Measurements from ENCODE around the gene MFSD12. TPM values are rescaled to one million over a fixed set of nuclear protein-coding genes. Genes with fewer than 3 reads are reported as not detected.

MFSD12 gene
- total and polyA plus RNA-seq, 2 donors (not counting 3 experiments of a cell fraction or from before 2014, with no cell fraction given), result 51.7 to 78.9 TPM

- intact Hi-C loops (cut with micrococcal nuclease) (no loop called here), dilution Hi-C loops (cut with MboI; ENCODE audit: extremely low pct_ligation_motif_present, low sequenced_read_pairs) (no loop called here)
- H3K27ac ChIP-seq (ENCODE audit: insufficient read depth, low read depth, low read length), result no peak overlapping the region
- ChIA-PET CTCF (interaction anchor here (1.2 kb wide), 1 partner anchor 13 kb away, joined by 4 read pairs; no protein-coding TSS in a partner anchor), POLR2A (no interaction called here)
- TF ChIP-seq CTCF (IDR thresholded peaks at IDR 0.05; ENCODE audit: extremely low read depth in 1 of 2, insufficient read depth in 1 of 2, low read depth in 1 of 2, low read length in 2 of 2) (no peak), MYC (IDR thresholded peaks at IDR 0.05; ENCODE audit: low read depth, low read length) (no peak), GATA2 (IDR thresholded peaks at IDR 0.05; ENCODE audit: insufficient read depth, insufficient read length, low read depth, low read length) (no peak), MAX (IDR thresholded peaks at IDR 0.05; ENCODE audit: insufficient read depth, insufficient read length) (no peak)
- no peaks in the 10 kb centered on the region for H3K79me2 ChIP-seq (ENCODE audit: control insufficient read depth, insufficient read depth, low read length)
- no peak for DNase-seq (ENCODE audit: low read depth, low spot score)
- H3K36me3 ChIP-seq (ENCODE audit: control insufficient read depth in 2 of 2, extremely low read depth in 1 of 2, insufficient read depth in 2 of 2, low read length in 2 of 2), result peaks cover 9 to 50% of the 10 kb centered on the region in 2 experiments
- no peaks in the 10 kb centered on the region for H3K27me3 ChIP-seq (ENCODE audit: control insufficient read depth in 2 of 2, insufficient read depth in 2 of 2, low read length in 2 of 2)
- H3K9me3 ChIP-seq (replicated peaks; ENCODE audit: control insufficient read depth, insufficient read depth, low read length), result no peaks in the 10 kb centered on the region
- no peaks in the 10 kb centered on the region for H4K20me1 ChIP-seq (replicated peaks; ENCODE audit: control insufficient read depth, extremely low read depth, insufficient read depth, low read length)
- H3K4me2 ChIP-seq (ENCODE audit: insufficient read depth, low read length), result no peak overlapping the region
- no TSS peak for BruUV-seq (replicated peaks)
- H3K9ac ChIP-seq (replicated peaks; ENCODE audit: extremely low read depth, insufficient read depth, low read length), result no peak overlapping the region
- no peak overlapping the region for H2AFZ ChIP-seq (ENCODE audit: low read depth, low read length)
- no peak overlapping the region for H3K4me3 ChIP-seq (replicated peaks in 1 of 3; ENCODE audit: insufficient read depth in 1 of 3, low read depth in 1 of 3, low read length in 3 of 3)
- no peaks in the 10 kb centered on the region for H3K4me1 ChIP-seq (ENCODE audit: control insufficient read depth, extremely low read depth, insufficient read depth, low read length)
- no peaks in the 10 kb centered on the region for H3K9me1 ChIP-seq (replicated peaks; ENCODE audit: control insufficient read depth, extremely low read depth, insufficient read depth, low read length)
- FAIRE-seq, result no peak
Measured at GRCh38 chr19:3532154-3532786, 25.1 kb downstream of the MFSD12 start.

GRCh38 chr19:3531716-3532115, 25.7 kb downstream of the MFSD12 start:
- Histone ChIP-seq H3K36me3 (ENCODE audit: control insufficient read depth in 2 of 2, extremely low read depth in 1 of 2, insufficient read depth in 2 of 2, low read length in 2 of 2) (peaks cover 9 to 56% of the 10 kb centered on the region in 2 experiments), H3K27me3 (ENCODE audit: control insufficient read depth in 2 of 2, insufficient read depth in 2 of 2, low read length in 2 of 2) (no peaks in the 10 kb centered on the region), H3K27ac (ENCODE audit: insufficient read depth, low read depth, low read length) (no peak overlapping the region), H3K4me2 (ENCODE audit: insufficient read depth, low read length) (no peak overlapping the region), H3K9me1 (replicated peaks; ENCODE audit: control insufficient read depth, extremely low read depth, insufficient read depth, low read length) (no peaks in the 10 kb centered on the region), H3K4me3 (replicated peaks in 1 of 3; ENCODE audit: insufficient read depth in 1 of 3, low read depth in 1 of 3, low read length in 3 of 3) (no peak overlapping the region), H3K9ac (replicated peaks; ENCODE audit: extremely low read depth, insufficient read depth, low read length) (no peak overlapping the region), H3K9me3 (replicated peaks; ENCODE audit: control insufficient read depth, insufficient read depth, low read length) (no peaks in the 10 kb centered on the region), H4K20me1 (replicated peaks; ENCODE audit: control insufficient read depth, extremely low read depth, insufficient read depth, low read length) (no peaks in the 10 kb centered on the region), H3K79me2 (ENCODE audit: control insufficient read depth, insufficient read depth, low read length) (no peaks in the 10 kb centered on the region), H2AFZ (ENCODE audit: low read depth, low read length) (no peak overlapping the region), H3K4me1 (ENCODE audit: control insufficient read depth, extremely low read depth, insufficient read depth, low read length) (no peaks in the 10 kb centered on the region)
- no peak for FAIRE-seq
- no peak for DNase-seq (ENCODE audit: low read depth, low spot score)
- TF ChIP-seq GATA2 (IDR thresholded peaks at IDR 0.05; ENCODE audit: insufficient read depth, insufficient read length, low read depth, low read length), result no peak
- TF ChIP-seq CTCF (IDR thresholded peaks at IDR 0.05; ENCODE audit: extremely low read depth in 1 of 2, insufficient read depth in 1 of 2, low read depth in 1 of 2, low read length in 2 of 2), result no peak
- TF ChIP-seq FOS (IDR thresholded peaks at IDR 0.05; ENCODE audit: borderline replicate concordance, insufficient read depth, low read length), result no peak
- TF ChIP-seq POLR2A (IDR thresholded peaks at IDR 0.05; ENCODE audit: low read depth, low read length), result no peak
- TF ChIP-seq JUN (IDR thresholded peaks at IDR 0.05; ENCODE audit: borderline replicate concordance, insufficient read depth, insufficient read length, low read depth), result no peak
- no peak for TF ChIP-seq EZH2 (IDR thresholded peaks at IDR 0.05; ENCODE audit: borderline replicate concordance, low read depth, low read length, severe bottlenecking)
- no peak for TF ChIP-seq MYC (IDR thresholded peaks at IDR 0.05; ENCODE audit: low read depth, low read length)
- TF ChIP-seq POLR2AphosphoS5 (IDR thresholded peaks at IDR 0.05; ENCODE audit: insufficient read depth, low read depth, low read length), result no peak
- TF ChIP-seq MAX (IDR thresholded peaks at IDR 0.05; ENCODE audit: insufficient read depth, insufficient read length), result no peak
- dilution Hi-C loops (cut with MboI; ENCODE audit: extremely low pct_ligation_motif_present, low sequenced_read_pairs), result no loop called here
- no TSS peak for BruUV-seq (replicated peaks)
- ChIA-PET POLR2A (no interaction called here), CTCF (interaction anchor here (1.2 kb wide), 1 partner anchor 13 kb away, joined by 4 read pairs; no protein-coding TSS in a partner anchor)
- intact Hi-C loops (cut with micrococcal nuclease), result no loop called here

Data from endothelial cell of umbilical vein (primary cell).